Measurements from ENCODE around the gene HIP1R.

HIP1R gene

DNA sequence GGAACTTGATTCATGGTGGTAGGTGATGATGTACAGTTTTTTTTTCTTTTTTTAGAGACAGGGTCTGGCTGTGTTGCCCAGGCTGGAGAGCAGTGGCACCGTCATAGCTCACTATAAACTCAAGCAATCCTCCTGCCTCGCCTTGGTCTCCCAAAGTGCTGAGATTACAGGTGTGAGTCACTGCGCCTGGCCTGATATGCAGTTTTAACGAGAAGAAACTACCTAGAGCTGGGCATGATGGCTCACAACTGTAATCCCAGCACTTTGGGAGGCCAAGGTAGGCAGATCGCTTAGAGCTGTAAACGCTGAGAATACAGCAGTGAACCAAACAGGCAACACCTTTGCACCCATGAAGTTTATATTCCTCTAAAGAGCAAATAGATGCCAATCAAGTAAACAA, 73.7 kb downstream of the HIP1R start:
- no peaks in the 10 kb centered on the region for H3K27me3 ChIP-seq (replicated peaks in 2 of 5; ENCODE audit: control insufficient read depth in 4 of 5, insufficient read depth in 5 of 5, low read length in 4 of 5)
- POLR2A ChIA-PET: interaction anchor here (0.7 kb wide), 1 partner anchor 30 kb away, joined by 3 read pairs; no protein-coding TSS in a partner anchor
- H3K4me3 ChIP-seq (ENCODE audit: control insufficient read depth in 1 of 7, extremely low read depth in 1 of 7, insufficient read depth in 4 of 7, low read depth in 2 of 7, low read length in 6 of 7): no peak overlapping the region
- no peak overlapping the region for H3K27ac ChIP-seq (ENCODE audit: insufficient read depth in 1 of 2, low read depth in 1 of 2, low read length in 2 of 2, poor library complexity in 1 of 2, severe bottlenecking in 2 of 2)
- H3K4me1 ChIP-seq (ENCODE audit: control extremely low read depth in 1 of 4, control insufficient read depth in 4 of 4, insufficient read depth in 4 of 4, low read length in 3 of 4): peaks cover 0 to 6% (median under 1%) of the 10 kb centered on the region in 4 experiments
- 96% methylated on average over 6 of the region's 6 CpGs for WGBS (ENCODE audit: insufficient coverage)
- CTCF ChIA-PET: interaction anchor here (0.9 to 1.1 kb wide), 2 partner anchors 14 to 36 kb away, joined by 3 read pairs; no protein-coding TSS in a partner anchor
- no peaks in the 10 kb centered on the region for H3K9me3 ChIP-seq (ENCODE audit: control extremely low read depth in 1 of 5, control insufficient read depth in 4 of 5, insufficient read depth in 2 of 5, low read depth in 1 of 5, low read length in 4 of 5)
- H3K36me3 ChIP-seq (ENCODE audit: control insufficient read depth in 4 of 4, insufficient read depth in 4 of 4, low read length in 3 of 4): no peaks in the 10 kb centered on the region
- no peak for DNase-seq

DNA sequence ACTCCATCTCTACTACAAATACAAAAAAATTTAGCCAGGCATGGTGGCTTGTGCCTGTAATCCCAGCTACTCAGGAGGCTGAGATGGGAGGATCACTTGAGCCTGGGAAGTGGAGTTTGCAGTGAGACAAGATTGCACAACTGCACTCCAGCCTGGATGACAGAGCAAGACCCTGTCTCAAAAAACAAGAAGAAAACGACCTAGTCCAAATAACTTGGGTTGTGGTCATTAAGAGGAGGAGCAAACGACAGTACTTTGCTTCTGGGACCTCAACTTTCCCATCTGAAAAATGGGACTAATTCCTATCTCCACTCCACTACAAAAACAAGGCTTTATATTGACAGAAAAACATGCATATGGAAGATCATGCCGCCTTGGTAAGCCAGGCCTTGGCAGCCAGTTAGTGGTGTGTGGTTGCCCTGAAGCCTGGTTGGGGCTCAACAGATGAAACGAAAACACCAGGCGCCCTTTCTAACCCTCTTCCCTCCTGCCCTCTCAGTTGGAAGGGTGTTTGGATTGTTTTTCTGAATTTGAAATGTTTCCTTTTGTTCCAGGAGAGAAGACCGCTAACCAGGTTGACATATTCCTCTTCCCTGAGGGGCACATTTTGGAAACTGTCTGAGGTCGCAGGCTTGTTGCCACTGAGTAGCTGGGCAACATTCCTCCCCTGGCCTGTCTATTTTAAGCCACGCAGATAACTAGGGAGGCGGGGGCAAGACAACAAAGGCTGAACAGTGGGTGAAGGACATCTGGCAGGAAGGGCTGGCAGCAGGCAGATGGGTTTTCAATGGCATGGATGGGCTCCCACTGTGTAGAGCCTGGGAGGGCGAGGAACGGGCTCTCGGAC, 74.4 kb downstream of the HIP1R start:
- POLR2A ChIA-PET: no interaction called here

More for the DNA sequence above, 74.4 kb downstream of the HIP1R start:
- H3K4me1 ChIP-seq (ENCODE audit: control extremely low read depth in 1 of 4, control insufficient read depth in 4 of 4, insufficient read depth in 4 of 4, low read length in 3 of 4): peaks cover 0 to 4% (median 0%) of the 10 kb centered on the region in 4 experiments
- H3K4me3 ChIP-seq (ENCODE audit: control insufficient read depth in 1 of 7, extremely low read depth in 1 of 7, insufficient read depth in 4 of 7, low read depth in 2 of 7, low read length in 6 of 7): peak overlapping the region in 1 of 7 experiments; percentile 1
- CTCF ChIA-PET: interaction anchor here (1.1 kb wide), 1 partner anchor 15 kb away, joined by 3 read pairs; no protein-coding TSS in a partner anchor
- no peaks in the 10 kb centered on the region for H3K27me3 ChIP-seq (replicated peaks in 2 of 5; ENCODE audit: control insufficient read depth in 4 of 5, insufficient read depth in 5 of 5, low read length in 4 of 5)
- DNase-seq: no peak
- 91% methylated on average over 10 of the region's 12 CpGs for WGBS (ENCODE audit: insufficient coverage)
- no peak overlapping the region for H3K27ac ChIP-seq (ENCODE audit: insufficient read depth in 1 of 2, low read depth in 1 of 2, low read length in 2 of 2, poor library complexity in 1 of 2, severe bottlenecking in 2 of 2)
- H3K9me3 ChIP-seq (ENCODE audit: control extremely low read depth in 1 of 5, control insufficient read depth in 4 of 5, insufficient read depth in 2 of 5, low read depth in 1 of 5, low read length in 4 of 5): no peaks in the 10 kb centered on the region
- H3K36me3 ChIP-seq (ENCODE audit: control insufficient read depth in 4 of 4, insufficient read depth in 4 of 4, low read length in 3 of 4): no peaks in the 10 kb centered on the region
